HG03139 (cell line): Measurements from ENCODE around the gene AMOTL2.

Experiments
- ATAC-seq: cut with Tn5 transposase; IDR thresholded peaks from one replicate; pipeline ENCODE4 v1.9.1; 2021; ENCODE audit not compliant: unreplicated experiment

Gene AMOTL2

DNA sequence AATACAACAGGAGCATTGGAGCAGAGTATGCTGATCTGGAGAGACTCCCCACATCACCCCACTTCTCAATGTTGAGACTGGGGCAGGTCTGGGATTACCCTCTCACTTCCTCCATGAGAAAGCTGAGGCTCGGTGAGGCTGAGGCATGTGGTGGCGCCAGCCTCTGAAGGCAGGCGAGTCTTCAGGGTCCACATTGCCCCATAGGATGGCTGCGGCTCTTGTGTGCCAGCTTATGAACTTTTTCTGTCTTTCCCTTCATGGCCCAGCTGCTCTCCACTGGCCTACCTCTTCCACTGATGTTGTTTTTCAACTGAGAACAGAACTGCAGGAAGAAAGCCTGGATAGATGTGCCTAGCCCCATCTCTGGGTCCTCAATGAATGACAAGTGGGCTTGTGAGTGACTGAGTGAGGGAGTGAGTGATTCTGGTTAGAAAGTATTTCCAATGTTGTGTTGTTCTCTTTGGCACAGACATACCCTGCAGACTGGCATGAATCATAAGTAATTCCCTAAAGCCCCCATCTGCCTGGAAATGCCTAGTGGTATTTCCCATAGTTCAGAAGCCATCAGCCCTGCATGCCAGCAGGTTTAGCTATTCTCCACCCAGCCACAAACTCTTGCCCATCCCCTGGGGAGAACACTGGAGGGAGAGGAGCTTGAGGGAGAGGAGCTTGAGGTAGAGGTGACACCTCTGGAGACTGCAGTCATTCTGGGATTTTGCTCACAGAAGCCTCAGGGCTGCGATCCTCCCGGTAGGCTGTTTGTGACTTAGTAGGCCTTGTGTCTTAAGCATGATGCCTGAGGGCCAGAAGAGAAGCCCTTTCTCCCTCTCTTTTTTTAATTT is 56.9 kb downstream of the AMOTL2 start:
- ATAC-seq, result no peak

- no peak for ATAC-seq
Observed at GRCh38 chr3:134315286-134316106, 58.8 kb downstream of the AMOTL2 start.

DNA sequence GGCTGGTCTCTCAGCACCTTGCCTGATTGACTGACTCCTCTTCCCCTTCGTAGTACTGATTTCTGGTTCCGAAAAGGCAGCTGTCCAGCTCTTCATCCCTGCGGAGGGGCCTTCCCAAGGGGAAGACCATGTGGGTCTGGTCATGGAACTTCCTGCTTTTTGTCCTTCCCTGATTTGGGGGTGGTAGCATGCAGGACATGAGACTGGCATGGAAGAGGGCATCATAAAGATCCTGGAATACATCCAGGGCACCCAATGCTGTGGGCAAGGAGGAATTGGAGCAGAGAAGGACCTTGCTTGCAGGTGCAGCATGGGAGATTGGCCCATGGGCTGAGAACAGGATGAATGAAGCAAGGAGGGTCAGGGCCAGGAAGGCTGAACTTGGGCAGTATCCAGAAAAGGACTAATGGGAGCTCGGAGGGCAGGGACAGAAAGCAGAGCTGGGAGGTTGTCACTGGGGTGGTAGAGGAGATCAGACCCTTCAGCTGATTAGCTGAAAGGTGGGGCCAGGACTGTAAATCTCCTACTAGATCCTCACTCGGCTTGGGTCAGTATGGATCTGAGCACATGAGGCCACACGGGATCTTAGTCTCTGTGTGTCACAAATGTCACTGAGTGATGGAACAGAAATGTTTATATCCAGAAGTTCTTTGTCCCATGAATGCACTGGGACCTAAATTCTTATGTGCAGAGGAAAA is 59.5 kb downstream of the AMOTL2 start:
- no peak for ATAC-seq

DNA sequence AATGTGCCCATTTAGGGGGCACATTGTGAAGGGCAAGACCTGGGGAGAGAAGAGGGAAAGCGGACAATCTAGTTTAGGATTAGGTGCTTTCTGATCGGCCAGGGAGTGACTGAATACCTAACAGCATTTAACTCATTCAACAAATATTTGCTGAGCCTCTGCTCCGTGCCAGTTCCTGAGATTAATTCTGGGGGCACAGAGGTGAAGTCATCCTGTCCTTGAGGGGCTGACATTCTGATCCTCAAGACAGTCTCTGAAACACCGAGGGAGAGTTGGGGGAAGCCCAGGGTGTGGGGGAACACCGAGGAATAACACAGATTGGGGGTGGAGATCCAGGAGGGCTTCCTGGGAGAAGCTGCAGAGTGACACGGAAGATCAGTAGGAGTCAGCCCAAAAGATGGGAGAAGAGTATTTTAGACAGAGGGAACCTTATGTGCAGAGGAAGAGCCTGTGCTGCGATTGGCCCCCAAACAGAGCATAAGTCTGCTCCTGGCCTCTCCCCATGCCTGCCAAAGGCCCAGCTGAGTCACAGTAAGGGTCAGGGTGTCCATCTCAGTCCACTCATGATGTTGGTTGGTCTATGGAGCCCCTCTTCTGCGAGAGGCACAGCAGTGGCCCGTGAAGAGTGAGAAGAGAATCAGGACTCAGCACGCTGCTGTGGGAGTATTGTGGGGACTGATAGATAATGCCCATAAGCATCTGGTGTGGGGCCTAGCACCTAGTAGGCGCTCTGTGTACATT is 60.2 kb downstream of the AMOTL2 start:
- no peak for ATAC-seq

- ATAC-seq, result no peak
Observed at GRCh38 chr3:134312873-134313846, 61.1 kb downstream of the AMOTL2 start.

GRCh38 chr3:134312072-134312872 is 62.0 kb downstream of the AMOTL2 start:
- no peak for ATAC-seq

GRCh38 chr3:134311693-134312071 is 62.6 kb downstream of the AMOTL2 start:
- no peak for ATAC-seq

- ATAC-seq, result no peak
Observed at GRCh38 chr3:134311265-134311664, 63.0 kb downstream of the AMOTL2 start.

GRCh38 chr3:134309987-134310700 is 64.1 kb downstream of the AMOTL2 start:
- ATAC-seq, result no peak

GRCh38 chr3:134308350-134308891 is 65.8 kb downstream of the AMOTL2 start:
- no peak for ATAC-seq

GRCh38 chr3:134307425-134307824 is 66.8 kb downstream of the AMOTL2 start:
- ATAC-seq, result no peak

- no peak for ATAC-seq
Observed at GRCh38 chr3:134306320-134306719, 67.9 kb downstream of the AMOTL2 start.
